ENCODE measurements around the gene NFASC.

NFASC gene

DNA sequence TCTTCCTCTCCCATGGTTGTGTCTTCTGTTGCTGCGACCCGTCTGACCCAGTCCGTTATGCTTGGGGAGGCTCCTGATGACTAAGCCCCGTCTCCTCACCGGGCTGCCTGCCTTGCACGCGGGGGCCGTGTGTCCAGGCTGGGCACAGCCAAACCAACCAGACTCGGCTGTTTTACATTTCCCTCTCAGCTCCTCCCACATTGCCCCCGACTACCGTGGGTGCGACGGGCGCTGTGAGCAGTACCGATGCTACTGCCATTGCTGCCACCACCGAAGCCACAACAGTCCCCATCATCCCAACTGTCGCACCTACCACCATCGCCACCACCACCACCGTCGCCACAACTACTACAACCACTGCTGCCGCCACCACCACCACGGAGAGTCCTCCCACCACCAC, 126.3 kb downstream of the NFASC start:
- in situ Hi-C loops (cut with MboI; ENCODE audit: low sequenced_read_pairs): loop anchor here (25.0 kb wide), 1 partner anchor 265 kb away; no protein-coding TSS in a partner anchor

DNA sequence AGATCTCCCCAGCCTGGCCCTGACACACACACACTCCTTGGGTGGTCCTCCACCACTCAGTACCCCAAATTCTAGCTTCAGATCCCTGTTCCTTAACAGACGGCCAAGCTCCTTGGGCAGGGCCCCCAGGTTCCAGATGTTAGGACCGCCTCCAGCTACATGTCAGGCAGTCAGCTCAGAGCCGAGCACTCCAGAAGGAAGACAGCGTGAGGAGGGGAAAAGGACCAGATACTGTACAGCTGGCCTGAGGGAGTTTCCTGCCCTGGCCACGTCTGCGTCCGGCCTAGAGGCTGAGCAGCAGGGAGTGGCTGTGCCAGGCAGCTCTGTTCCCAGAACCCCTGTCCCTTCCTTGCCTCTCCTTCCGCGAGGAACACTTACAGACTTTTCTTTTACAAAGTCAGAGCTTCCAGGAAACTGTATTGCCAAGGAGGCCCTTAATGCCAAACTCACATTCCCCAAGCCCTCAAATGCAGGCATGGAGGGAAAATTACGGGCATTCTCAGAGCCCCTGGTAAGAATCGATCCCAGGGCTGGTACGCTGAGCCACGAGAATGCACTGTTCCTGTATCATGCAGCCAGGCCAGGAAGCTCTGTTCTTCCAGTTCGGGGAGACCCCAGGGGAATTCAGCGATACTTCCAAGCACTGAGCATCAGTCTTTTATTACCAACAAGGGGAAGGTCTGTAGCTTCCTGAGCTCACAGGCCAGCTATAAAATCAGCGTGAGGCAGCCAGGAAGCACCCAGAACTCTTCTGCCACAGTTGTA, 127.1 kb downstream of the NFASC start:
- in situ Hi-C loops (cut with MboI; ENCODE audit: low sequenced_read_pairs): loop anchor here (25.0 kb wide), 1 partner anchor 265 kb away; no protein-coding TSS in a partner anchor

DNA sequence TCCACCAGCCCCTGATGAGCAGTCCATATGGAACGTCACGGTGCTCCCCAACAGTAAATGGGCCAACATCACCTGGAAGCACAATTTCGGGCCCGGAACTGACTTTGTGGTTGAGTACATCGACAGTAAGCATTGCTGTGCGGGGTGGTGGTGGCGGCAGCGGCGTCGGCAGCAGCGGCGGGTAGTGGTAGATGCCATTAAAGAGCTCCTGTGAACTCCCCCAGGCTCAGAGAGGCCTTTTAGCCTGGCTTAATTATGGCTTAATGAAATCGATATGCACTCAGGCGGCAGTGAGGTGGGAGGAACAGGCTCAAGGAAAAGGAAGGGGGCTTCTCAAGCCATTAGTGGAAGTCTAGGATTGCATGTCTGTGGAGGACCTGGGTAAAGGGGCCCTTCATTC, 130.5 kb downstream of the NFASC start:
- in situ Hi-C loops (cut with MboI; ENCODE audit: low sequenced_read_pairs): no loop called here

DNA sequence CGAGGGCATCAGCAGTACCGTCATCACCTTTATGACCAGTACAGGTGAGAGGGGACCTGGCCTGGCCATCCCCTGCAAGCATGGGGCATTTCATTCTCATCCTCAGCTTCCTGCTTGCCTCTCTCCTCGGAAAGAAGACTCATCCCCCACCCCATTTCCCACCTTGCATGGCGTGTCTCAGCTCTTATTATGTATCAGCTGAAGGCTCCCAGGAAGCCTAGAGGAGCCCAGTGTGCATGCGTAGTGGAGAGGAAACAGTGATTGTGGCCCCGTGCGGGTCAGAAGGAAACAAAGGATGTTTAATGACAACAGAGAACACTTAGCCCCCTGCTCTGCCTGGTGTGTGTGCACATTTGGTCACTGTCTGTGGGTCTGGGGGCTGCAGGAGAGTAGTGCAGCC, 132.0 kb downstream of the NFASC start:
- in situ Hi-C loops (cut with MboI; ENCODE audit: low sequenced_read_pairs): no loop called here

DNA sequence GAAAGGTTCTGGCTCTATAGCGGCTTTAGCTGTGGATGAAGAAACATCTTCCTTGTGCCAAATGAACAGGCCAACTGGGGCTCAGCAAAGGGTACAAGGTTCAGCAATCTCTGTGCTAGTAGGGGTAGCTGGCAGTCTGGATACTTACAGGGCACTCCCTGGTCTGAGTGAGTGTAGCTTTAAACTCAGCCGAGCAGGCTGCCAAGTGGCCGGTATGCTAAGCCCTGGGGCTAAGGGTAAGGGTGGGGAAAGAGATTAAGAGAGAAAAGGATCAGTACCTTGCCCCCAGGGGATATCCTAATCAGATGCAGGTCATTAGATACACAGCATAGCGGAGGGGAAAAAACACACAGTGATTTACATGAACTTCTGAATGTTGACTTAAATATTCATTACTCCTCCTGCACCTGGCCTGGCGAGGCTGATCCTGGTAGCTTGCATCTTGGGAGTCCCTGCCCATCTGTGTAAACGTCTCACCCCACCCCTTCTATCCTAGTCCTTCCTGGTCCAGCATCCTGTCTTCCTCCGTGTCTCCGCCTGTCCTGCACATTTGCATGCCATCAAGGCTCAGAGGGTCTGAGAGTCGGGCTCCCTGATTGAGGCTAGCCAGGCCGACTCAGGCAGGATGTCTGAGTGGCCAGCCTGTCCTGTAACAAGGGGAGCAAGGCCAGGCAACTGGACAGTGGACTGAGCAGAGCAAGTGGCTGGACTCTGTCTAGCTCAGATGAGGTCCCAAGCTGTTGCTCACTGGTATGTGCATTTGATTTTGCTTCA, 132.9 kb downstream of the NFASC start:
- in situ Hi-C loops (cut with MboI; ENCODE audit: low sequenced_read_pairs): no loop called here

DNA sequence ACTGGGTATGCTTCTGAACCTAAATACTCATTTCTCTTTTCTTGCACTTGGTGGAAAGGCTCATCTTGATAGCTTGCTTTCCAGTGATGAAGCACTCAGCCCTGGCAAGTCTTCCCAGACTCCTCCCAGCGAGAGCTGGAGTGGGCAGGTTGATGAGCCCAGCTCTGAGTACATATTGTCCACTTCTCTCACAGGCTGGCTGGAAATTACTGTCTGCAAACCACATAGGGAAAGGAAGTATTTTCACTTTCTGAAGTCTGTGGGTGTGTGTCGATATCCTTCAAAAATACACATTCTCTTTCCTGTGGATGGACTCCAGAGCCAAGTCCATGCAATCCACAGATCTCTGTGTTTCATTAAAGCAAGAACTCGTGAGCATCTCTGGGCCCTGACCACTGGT, 133.7 kb downstream of the NFASC start:
- in situ Hi-C loops (cut with MboI; ENCODE audit: low sequenced_read_pairs): no loop called here

DNA sequence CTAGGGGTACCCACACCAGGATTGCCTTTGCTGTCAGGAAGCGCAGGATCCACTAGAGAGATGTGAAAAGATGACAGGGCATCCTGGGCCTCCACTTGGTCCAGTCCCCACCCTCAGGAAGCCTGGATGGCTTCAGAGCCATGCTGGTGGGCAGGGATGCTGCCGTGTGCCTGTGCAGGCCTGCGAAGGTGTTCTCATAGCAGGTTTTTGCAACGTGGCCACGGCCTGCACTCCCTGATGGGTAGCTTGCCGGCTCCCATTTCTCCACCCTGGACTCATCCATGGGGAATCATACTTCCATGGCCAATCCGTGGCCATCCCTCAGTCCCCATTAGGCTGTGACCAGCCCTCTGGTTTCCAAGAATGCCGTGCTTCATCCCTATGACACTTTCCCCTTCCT, 138.2 kb downstream of the NFASC start:
- in situ Hi-C loops (cut with MboI; ENCODE audit: low sequenced_read_pairs): no loop called here

DNA sequence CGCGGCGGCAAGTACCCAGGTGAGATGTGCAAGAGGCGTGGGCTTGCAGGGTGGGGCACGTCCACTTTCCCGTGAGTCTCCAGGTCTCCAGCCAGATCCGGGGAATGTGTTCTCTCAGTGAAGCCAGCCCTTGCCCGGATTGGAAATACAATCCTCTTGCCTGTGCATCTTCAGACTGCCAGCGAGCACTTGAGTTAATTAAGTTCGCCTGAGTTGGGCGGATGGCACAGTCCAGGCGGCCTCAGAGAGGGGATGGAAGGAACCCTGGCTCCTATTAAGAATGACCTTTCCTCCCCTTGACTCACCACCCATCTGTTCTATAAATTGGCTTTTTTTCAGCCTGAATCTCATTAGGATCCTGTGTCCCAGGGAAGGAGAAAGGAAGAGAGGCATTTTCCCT, 139.0 kb downstream of the NFASC start:
- in situ Hi-C loops (cut with MboI; ENCODE audit: low sequenced_read_pairs): no loop called here

DNA sequence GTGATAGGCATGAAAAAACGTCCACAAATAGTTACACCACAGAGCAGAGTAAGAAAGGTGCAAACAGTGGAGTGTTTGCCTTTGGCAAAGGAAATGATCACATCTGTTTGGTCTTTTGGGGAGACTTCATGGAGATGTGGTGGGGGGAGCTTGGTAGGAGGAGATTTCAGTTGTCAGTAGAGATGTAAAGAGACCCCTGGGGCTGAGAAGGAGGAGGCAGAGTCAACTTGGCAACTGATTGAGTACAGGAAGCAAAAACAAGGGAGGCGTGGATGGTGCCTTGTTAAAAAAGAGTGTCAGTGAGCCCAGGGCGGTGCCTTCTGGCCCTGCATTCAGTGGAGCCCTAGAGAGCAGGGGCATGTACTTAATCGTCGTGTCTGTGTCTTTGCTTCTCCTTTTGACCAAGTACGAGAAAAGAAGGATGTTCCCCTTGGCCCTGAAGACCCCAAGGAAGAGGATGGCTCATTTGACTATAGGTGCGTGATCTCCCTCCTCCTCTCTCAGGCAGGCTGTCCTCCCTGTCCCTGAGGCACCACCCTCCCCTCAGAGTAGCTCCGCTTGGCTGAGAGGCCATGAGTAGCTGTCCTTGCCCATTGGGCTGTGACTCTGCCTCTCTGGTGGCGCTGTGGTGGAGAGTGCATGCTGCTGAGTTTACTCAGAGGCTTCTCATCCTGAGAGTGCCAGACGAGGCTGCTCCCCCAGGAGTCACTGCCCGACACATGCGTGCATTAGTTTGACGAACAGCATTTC, 141.9 kb downstream of the NFASC start:
- in situ Hi-C loops (cut with MboI; ENCODE audit: low sequenced_read_pairs): no loop called here

DNA sequence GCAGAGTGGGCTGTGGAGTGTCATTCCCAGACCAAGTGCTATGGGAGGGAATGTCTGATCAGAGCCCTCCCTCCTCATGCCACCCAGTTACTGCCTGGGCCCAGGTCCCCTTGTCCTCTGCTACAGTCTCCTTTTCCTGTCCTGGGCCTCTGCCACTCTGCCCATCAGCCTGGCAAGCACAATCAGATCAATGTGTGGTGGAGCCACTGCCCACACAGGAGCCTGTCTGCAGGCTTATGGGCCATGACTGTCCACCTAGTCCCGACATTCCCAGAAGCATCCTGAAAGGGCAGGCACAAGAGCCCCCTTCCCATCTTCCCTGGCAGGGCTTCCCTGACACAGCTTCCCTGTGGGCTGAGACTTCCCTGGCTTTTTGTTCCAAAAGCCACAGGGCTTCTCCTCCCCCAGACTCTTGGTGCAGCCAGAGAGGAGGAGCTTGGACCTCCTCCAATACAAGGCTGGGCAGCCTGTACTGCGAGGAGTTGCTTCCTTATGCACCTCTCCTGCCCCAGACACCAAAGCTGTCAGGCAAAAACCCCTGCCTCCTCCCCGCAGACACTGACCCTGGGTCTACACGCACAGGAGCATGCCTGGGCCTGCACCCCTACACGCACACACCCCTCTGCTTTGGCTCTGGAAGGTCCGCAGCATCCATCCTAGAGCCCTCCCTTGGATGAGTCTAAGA, 143.2 kb downstream of the NFASC start:
- in situ Hi-C loops (cut with MboI; ENCODE audit: low sequenced_read_pairs): no loop called here

DNA sequence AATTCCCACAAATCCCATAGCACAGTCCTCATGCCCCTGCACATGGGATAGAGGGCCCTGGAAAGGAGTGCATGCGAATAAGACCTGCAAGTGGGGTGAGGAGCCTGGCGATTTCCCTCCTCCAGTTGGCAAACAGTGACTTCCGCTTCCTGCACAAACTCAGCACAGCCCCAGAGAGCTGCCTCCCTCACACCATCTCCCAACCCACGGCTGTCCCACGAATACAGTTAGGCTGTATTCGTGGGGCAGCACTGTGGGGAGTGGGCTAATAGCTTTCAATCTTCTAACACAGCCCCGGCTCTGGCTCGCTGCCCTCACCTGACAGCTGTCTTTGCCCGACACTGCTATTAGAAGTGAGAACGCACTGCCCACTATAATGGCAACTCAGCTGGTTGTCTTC, 144.1 kb downstream of the NFASC start:
- in situ Hi-C loops (cut with MboI; ENCODE audit: low sequenced_read_pairs): no loop called here

DNA sequence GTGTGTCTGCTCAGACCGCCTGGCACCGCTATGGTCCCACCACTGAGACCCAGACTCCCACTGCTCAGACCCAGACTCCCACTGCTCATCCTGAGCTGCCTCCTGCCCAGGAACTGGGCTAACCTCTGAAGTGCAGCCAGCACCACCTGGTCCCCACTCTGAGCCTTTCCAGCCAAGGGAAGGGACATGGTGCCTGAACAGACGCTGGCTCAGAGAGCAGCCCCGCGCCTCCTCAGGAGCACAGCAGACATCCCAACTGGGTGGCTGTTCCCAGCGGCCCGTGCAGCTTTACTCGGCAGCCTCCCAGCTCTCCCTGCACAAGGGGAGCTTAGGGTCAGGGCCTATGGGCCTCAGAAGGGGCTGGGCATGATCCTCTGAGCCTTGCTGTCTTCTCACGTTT, 144.6 kb downstream of the NFASC start:
- in situ Hi-C loops (cut with MboI; ENCODE audit: low sequenced_read_pairs): no loop called here

DNA sequence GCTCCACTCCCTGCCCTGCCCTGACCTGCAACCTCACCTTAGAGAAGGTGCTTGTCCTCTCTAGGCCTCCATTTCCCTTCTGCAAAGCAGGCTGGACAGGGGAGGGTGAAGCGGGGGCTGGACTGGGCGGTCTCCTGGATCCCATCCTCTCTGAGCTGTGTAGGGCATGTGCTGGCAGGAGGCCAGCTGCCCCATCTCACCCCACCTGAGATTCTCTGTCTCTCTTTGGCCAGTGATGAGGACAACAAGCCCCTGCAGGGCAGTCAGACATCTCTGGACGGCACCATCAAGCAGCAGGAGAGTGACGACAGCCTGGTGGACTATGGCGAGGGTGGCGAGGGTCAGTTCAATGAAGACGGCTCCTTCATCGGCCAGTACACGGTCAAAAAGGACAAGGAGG, 145.4 kb downstream of the NFASC start:
- in situ Hi-C loops (cut with MboI; ENCODE audit: low sequenced_read_pairs): no loop called here

DNA sequence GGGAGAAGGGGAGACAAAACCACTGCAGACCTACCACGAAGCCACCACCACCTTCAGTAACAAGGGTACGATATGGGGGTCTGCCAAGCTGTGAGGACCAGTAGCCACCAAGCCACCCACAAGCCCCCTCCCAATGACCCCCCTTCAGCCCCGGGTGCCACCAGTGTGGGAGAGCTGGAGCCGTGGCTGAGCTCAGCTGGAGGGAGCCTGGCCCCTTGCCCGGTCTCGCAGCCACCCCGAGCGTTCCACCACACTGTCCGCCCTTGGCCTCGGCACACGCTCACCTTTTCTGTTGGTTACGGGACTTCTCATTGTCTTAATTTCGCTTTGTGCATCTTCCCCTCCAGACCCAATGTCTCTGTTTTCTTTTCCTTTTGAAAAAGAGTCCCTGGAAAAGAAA, 145.9 kb downstream of the NFASC start:
- in situ Hi-C loops (cut with MboI; ENCODE audit: low sequenced_read_pairs): no loop called here

DNA sequence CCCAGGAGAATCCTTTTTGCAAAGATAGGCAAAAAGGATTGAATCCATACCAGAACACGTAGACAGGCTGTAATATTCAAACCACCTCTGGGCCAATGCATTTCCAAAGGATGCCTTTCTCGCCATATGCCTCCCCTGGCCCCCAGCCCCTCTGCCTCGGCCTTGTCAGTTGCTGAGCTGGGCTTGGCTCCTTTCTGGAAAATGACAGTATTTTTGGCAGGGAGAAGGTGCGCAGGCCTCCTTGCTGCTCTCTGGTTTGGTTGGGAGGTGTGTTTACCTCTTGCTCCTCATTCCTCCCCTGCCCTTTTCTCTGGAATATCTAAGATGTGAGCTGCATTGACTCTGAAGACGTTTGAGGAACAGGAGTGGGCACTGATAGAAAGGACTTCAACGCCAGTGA, 146.3 kb downstream of the NFASC start:
- in situ Hi-C loops (cut with MboI; ENCODE audit: low sequenced_read_pairs): no loop called here

DNA sequence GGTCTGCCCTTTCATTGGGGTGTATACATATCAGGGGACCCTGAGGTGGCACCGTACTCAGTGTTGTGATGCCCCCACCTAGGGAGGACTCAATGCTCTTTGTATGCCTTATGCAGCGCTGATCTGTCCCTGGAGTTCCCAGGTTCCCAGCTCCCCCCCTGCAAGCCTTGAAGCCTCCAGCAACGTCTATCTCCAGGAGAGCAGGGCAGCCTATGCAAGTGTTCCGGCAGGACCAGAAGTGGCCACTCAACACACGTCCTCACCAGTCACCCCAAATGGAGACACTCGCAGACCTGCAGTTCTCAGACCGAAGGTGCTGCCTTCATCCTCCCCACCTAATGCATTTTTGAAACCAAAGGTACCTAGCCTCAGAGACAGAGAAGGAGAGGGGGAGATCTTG, 147.1 kb downstream of the NFASC start:
- in situ Hi-C loops (cut with MboI; ENCODE audit: low sequenced_read_pairs): no loop called here

DNA sequence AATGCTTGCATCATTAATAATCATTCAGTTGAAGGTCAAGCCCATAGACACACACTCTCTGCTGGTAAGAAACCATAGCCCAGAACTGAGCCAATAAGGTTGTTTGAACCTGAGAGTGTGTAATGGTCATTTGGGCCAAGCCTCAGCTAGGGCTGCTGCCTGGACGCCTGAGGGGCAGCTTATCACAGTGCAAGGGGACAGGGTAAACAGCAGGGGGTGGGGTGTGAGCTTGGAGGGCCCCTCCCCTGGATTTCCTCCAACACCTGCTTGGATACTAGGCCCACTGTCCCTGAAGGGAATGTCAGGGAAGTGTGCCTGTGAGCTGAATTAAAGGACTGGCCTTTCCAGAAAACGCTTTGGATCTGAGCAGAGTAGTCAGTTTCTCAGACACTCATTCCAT, 147.7 kb downstream of the NFASC start:
- in situ Hi-C loops (cut with MboI; ENCODE audit: low sequenced_read_pairs): no loop called here

DNA sequence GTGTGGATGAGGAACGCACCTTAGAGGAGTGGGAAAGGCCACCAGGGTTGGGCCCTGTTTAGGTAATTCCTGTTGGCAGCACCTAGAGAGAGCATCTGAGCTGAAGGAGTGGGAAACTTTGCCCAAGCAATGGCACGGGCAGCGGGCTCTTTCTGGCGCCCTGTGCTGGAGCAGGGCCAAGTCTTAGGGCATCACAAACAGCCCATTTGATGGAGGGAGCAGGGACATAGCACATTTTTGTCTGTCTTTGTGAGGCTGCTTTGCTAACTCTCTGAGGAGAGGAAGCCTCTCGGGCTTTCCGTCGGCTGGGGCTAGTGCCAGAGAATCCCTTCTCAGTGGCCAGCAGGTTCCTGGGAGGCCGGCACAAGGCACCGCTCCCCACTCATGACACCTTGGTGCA, 149.8 kb downstream of the NFASC start:
- in situ Hi-C loops (cut with MboI; ENCODE audit: low sequenced_read_pairs): no loop called here

DNA sequence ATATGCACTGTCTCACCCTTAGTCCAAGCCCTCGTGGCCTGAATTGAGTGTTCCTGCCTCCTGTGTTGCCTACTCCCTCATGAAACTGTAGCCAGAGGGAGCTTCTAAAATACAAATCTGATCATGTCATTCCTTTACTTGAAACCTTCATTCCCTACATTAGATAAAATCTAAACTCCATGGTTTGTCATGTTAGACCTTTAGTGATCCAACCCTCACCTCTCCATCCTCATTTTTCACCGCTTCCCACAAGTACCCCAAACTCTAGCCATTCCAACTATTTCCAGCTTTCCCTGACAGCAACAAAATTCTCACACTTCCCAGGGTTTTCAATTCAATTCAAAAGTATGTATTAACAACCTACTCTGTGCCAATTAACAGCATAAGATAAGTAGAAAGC, 154.0 kb downstream of the NFASC start:
- in situ Hi-C loops (cut with MboI; ENCODE audit: low sequenced_read_pairs): no loop called here

DNA sequence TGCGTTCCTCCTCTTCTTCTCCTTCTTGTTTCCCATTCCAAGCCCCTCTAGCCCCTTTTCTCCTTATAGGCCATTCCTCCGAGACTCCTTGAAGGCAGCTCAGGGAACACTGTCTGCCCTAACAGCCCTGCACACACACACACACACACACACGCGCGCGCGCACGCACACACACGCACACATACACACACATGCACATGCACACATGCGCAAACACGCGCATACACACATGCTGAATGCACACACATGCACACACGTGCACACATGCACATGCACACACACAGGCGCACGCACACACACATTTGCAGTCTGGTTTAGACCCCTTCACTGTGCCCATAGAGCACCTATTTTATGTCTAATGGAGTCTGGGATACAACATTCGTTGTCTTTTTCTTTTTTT, 154.6 kb downstream of the NFASC start:
- in situ Hi-C loops (cut with MboI; ENCODE audit: low sequenced_read_pairs): no loop called here

DNA sequence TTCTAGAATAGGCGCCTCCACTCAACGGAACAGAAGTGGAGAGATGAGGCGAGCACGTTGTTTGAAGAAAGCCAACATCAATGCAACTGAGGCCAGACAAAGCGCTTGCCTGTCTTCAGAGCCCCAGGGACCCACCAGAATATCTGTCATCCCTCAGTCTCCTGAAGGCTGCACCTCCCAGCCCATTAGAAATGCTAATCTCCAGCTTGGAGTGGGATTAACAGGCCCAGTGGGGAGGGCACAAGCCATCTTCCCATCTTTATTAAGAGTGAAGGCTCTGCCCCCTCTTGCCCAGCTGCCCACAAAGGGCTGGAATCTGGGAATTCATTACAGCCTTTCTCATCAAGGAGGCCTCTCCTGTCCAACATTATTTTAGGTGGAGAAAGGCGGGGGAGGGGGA, 155.5 kb downstream of the NFASC start:
- in situ Hi-C loops (cut with MboI; ENCODE audit: low sequenced_read_pairs): no loop called here
